GM23248 (cell line): ENCODE results near the gene C16orf95.

Source experiments
- EZH2 ChIP-seq: fragments of 200-600 bp; sonication (generic); IDR thresholded peaks from 2 replicates; pipeline ENCODE4 v1.6.1; 2018; ENCODE audit warnings: antibody characterized with exemption, mild to moderate bottlenecking; ENCODE audit not compliant: insufficient read depth, poor library complexity, severe bottlenecking
- EZH2phosphoT487 ChIP-seq: fragments of 200-600 bp; sonication (generic); IDR thresholded peaks from 2 replicates; pipeline ENCODE4 v1.6.1; 2018; ENCODE audit warnings: antibody characterized with exemption, moderate library complexity, mild to moderate bottlenecking, low read depth; ENCODE audit not compliant: insufficient read depth

GRCh38 chr16:87311387-87311786 lies 5.8 kb downstream of the C16orf95 start:
- TF ChIP-seq EZH2 (no peak), EZH2phosphoT487 (no peak)
